ENCODE measurements around the gene YIF1B. TPM values are rescaled to one million over a fixed set of nuclear protein-coding genes. Genes with fewer than 3 reads are reported as not detected.
A peak's percentile ranks its signal among the peaks of the same experiment; 100 is the strongest.

The YIF1B gene
- total and polyA plus RNA-seq, 4 donors: 41.7 to 88.1 (median 64.6) TPM

- DNase-seq (ENCODE audit: low read depth in 4 of 6, low spot score in 6 of 6): no peak
- H3K27me3 ChIP-seq (ENCODE audit: control insufficient read depth, insufficient read depth, low read length): peaks cover 30% of the 10 kb centered on the region
- WGBS (ENCODE audit: insufficient coverage): 93% methylated on average over 3 of the region's 3 CpGs
- H3K9me3 ChIP-seq (ENCODE audit: control insufficient read depth, insufficient read depth, low read length): no peaks in the 10 kb centered on the region
- H3K4me1 ChIP-seq (ENCODE audit: control insufficient read depth, insufficient read depth, low read length): peaks cover 20% of the 10 kb centered on the region
- H3K36me3 ChIP-seq (ENCODE audit: control insufficient read depth, insufficient read depth, low read length): no peaks in the 10 kb centered on the region
- no peak overlapping the region for H3K4me3 ChIP-seq (ENCODE audit: low read depth, low read length)
- H3K27ac ChIP-seq (ENCODE audit: low read depth, low read length): no peak overlapping the region
Measured at GRCh38 chr19:38320969-38321339, 5.2 kb upstream of the YIF1B start.

DNA sequence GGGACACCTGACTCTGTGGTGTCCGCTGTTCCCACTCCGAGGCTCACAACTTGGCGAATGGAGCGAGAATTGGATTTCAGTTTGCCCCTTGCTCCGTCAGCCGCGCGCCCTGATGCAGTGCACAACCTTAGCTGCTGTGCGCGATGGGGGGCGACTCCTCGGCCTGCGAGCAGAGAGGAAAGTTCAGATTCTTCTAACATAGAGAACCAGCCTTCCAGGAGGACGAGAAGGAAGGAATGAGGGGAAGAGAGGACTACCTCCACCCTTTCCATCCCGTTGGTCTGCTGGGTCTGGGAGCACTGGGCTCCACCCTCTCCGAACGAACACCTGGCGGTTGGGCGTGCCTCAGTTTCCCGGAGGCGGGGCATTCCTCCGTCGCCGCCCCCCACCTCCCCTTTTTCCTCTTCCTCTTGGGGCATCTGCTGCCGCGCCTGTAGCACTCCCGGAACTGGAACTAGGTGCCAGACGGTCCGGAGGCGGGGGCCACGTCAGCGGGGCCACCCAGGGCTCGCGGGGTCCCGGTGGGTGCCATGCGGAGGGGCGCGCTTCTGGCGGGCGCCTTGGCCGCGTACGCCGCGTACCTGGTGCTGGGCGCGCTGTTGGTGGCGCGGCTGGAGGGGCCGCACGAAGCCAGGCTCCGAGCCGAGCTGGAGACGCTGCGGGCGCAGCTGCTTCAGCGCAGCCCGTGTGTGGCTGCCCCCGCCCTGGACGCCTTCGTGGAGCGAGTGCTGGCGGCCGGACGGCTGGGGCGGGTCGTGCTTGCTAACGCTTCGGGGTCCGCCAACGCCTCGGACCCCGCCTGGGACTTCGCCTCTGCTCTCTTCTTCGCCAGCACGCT is 3.9 kb upstream of the YIF1B start, which contains the start of gene KCNK6:
Gene KCNK6 (plus strand): TSS at position 425 of the 838 bp plus-strand sequence. CDS start 106 bp downstream, at position 531.
- Histone ChIP-seq H3K27ac (ENCODE audit: low read depth, low read length) (no peak within 1 kb of the TSS), H3K4me3 (ENCODE audit: low read depth, low read length) (peak within 1 kb of the TSS; percentile 36), H3K9me3 (ENCODE audit: control insufficient read depth, insufficient read depth, low read length) (no peaks in the 10 kb centered on the region), H3K36me3 (ENCODE audit: control insufficient read depth, insufficient read depth, low read length) (no peaks in the 10 kb centered on the region), H3K4me1 (ENCODE audit: control insufficient read depth, insufficient read depth, low read length) (peaks cover 28% of the 10 kb centered on the region), H3K27me3 (ENCODE audit: control insufficient read depth, insufficient read depth, low read length) (peaks cover 30% of the 10 kb centered on the region)
- DNase-seq (ENCODE audit: low read depth in 4 of 6, low spot score in 6 of 6): peak in 2 of 6 donors; percentile 31 to 51
- WGBS (ENCODE audit: insufficient coverage): 2% methylated on average over 72 of the region's 76 CpGs

- Histone ChIP-seq H3K36me3 (ENCODE audit: control insufficient read depth, insufficient read depth, low read length) (no peaks in the 10 kb centered on the region), H3K9me3 (ENCODE audit: control insufficient read depth, insufficient read depth, low read length) (no peaks in the 10 kb centered on the region), H3K4me1 (ENCODE audit: control insufficient read depth, insufficient read depth, low read length) (peaks cover 28% of the 10 kb centered on the region), H3K4me3 (ENCODE audit: low read depth, low read length) (no peak overlapping the region), H3K27ac (ENCODE audit: low read depth, low read length) (no peak overlapping the region), H3K27me3 (ENCODE audit: control insufficient read depth, insufficient read depth, low read length) (peaks cover 30% of the 10 kb centered on the region)
- 37% methylated on average over 3 of the region's 6 CpGs for WGBS (ENCODE audit: insufficient coverage)
- DNase-seq (ENCODE audit: low read depth in 4 of 6, low spot score in 6 of 6): peak in 1 of 6 donors; percentile 48
Measured at GRCh38 chr19:38318660-38319059, 2.9 kb upstream of the YIF1B start.

- Histone ChIP-seq H3K27me3 (ENCODE audit: control insufficient read depth, insufficient read depth, low read length) (peaks cover 30% of the 10 kb centered on the region), H3K4me3 (ENCODE audit: low read depth, low read length) (no peak overlapping the region), H3K36me3 (ENCODE audit: control insufficient read depth, insufficient read depth, low read length) (no peaks in the 10 kb centered on the region), H3K27ac (ENCODE audit: low read depth, low read length) (no peak overlapping the region), H3K4me1 (ENCODE audit: control insufficient read depth, insufficient read depth, low read length) (peaks cover 28% of the 10 kb centered on the region), H3K9me3 (ENCODE audit: control insufficient read depth, insufficient read depth, low read length) (no peaks in the 10 kb centered on the region)
- DNase-seq (ENCODE audit: low read depth in 4 of 6, low spot score in 6 of 6): no peak
- WGBS (ENCODE audit: insufficient coverage): 87% methylated on average over 9 of the region's 11 CpGs
Measured at GRCh38 chr19:38317104-38317612, 1.4 kb upstream of the YIF1B start.

DNA sequence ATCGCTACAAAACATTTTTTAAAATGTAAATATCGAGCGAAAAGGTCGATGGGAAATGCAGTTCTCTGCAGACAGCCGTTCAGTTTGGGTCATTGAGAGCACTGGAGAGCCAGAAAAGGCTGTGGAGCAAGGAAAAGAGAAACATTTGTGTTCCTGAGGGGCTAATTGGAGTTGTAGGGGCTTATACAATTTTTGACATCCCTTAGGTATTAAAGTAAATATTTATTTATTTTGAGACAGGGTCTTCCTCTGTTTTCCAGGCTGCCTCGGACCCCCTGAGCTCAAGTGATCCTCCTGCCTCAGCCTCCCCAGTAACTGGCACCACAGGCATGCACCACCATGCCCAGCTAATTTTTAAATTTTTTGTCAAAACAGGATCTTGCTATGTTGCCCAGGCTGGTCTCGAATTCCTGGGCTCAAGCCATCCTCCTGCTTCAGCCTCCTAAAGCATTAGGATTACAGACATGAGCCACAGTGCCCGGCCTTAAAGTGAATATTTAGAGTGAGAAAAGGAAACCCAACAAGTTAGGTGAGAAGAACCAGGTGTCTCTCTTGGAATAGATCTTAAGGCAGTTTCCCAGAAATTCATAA is 825 bp upstream of the YIF1B start:
- Histone ChIP-seq H3K36me3 (ENCODE audit: control insufficient read depth, insufficient read depth, low read length) (no peaks in the 10 kb centered on the region), H3K4me3 (ENCODE audit: low read depth, low read length) (peak overlapping the region; percentile 62), H3K27ac (ENCODE audit: low read depth, low read length) (peak overlapping the region; percentile 78), H3K9me3 (ENCODE audit: control insufficient read depth, insufficient read depth, low read length) (no peaks in the 10 kb centered on the region), H3K27me3 (ENCODE audit: control insufficient read depth, insufficient read depth, low read length) (peaks cover 30% of the 10 kb centered on the region), H3K4me1 (ENCODE audit: control insufficient read depth, insufficient read depth, low read length) (peaks cover 28% of the 10 kb centered on the region)
- no peak for DNase-seq (ENCODE audit: low read depth in 4 of 6, low spot score in 6 of 6)
- 33% methylated on average over 3 of the region's 8 CpGs for WGBS (ENCODE audit: insufficient coverage)

DNA sequence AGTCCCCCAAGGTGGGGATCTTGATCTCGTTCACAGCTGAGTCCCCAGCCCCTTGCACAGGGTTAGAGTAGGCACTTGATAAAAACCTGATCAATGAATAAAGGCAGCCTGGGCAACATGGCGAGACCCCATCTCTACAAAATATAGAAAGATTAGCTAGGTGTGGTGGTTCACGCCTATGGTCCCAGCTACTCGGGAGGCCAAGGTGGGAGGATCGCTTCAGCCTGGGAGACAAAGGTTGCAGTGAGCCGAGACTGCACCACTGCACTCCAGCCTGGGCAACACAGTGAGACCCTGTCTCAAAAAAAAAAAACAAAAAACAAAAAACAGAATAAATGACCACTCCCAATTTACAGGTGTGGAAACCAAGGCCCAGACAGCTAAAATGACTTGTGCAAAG is 4.8 kb downstream of the YIF1B start:
- Histone ChIP-seq H3K36me3 (ENCODE audit: control insufficient read depth, insufficient read depth, low read length) (peaks cover 39% of the 10 kb centered on the region), H3K27ac (ENCODE audit: low read depth, low read length) (no peak overlapping the region), H3K9me3 (ENCODE audit: control insufficient read depth, insufficient read depth, low read length) (no peaks in the 10 kb centered on the region), H3K4me1 (ENCODE audit: control insufficient read depth, insufficient read depth, low read length) (peaks cover 8% of the 10 kb centered on the region), H3K4me3 (ENCODE audit: low read depth, low read length) (no peak overlapping the region), H3K27me3 (ENCODE audit: control insufficient read depth, insufficient read depth, low read length) (no peaks in the 10 kb centered on the region)
- 83% methylated on average over 1 of the region's 6 CpGs for WGBS (ENCODE audit: insufficient coverage)
- DNase-seq (ENCODE audit: low read depth in 4 of 6, low spot score in 6 of 6): no peak

GRCh38 chr19:38310279-38310670 is 5.5 kb downstream of the YIF1B start:
- Histone ChIP-seq H3K4me3 (ENCODE audit: low read depth, low read length) (no peak overlapping the region), H3K4me1 (ENCODE audit: control insufficient read depth, insufficient read depth, low read length) (peaks cover 6% of the 10 kb centered on the region), H3K27me3 (ENCODE audit: control insufficient read depth, insufficient read depth, low read length) (no peaks in the 10 kb centered on the region), H3K9me3 (ENCODE audit: control insufficient read depth, insufficient read depth, low read length) (no peaks in the 10 kb centered on the region), H3K36me3 (ENCODE audit: control insufficient read depth, insufficient read depth, low read length) (peaks cover 46% of the 10 kb centered on the region), H3K27ac (ENCODE audit: low read depth, low read length) (no peak overlapping the region)
- 100% methylated on average over 1 of the region's 2 CpGs for WGBS (ENCODE audit: insufficient coverage)
- no peak for DNase-seq (ENCODE audit: low read depth in 4 of 6, low spot score in 6 of 6)

DNA sequence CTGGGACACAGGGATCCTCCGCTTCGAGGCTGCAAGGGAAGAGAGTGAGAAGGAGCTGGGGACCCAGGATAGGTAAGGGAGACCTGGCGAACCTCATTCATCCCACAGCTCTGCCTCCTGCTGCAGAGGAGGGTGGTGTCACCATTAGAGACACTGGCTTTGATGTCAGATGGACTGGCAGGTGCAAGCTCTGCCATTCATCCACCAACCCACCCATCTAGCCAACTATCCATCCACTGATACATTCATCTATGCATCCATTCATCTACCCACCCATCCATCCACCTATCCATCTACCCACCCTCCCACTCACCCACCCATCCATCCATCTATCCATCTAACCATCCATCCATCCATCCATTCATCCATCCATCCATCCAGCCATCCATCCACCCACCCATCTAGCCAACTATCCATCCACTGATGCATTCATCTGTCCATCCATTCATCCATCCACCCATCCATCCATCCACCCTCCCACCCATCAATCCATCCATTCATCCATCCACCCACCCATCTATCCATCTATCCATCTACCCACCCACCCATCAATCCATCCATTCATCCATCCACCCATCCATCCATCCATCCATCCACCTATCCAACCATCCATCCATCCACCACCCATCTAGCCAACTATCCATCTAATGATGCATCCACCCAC is 6.0 kb downstream of the YIF1B start:
- H3K4me1 ChIP-seq (ENCODE audit: control insufficient read depth, insufficient read depth, low read length): peaks cover under 1% of the 10 kb centered on the region
- no peaks in the 10 kb centered on the region for H3K27me3 ChIP-seq (ENCODE audit: control insufficient read depth, insufficient read depth, low read length)
- no peak for DNase-seq (ENCODE audit: low read depth in 4 of 6, low spot score in 6 of 6)
- no peak overlapping the region for H3K4me3 ChIP-seq (ENCODE audit: low read depth, low read length)
- H3K27ac ChIP-seq (ENCODE audit: low read depth, low read length): no peak overlapping the region
- no peaks in the 10 kb centered on the region for H3K9me3 ChIP-seq (ENCODE audit: control insufficient read depth, insufficient read depth, low read length)
- peaks cover 51% of the 10 kb centered on the region for H3K36me3 ChIP-seq (ENCODE audit: control insufficient read depth, insufficient read depth, low read length)
- WGBS (ENCODE audit: insufficient coverage): 100% methylated on average over 2 of the region's 3 CpGs

DNA sequence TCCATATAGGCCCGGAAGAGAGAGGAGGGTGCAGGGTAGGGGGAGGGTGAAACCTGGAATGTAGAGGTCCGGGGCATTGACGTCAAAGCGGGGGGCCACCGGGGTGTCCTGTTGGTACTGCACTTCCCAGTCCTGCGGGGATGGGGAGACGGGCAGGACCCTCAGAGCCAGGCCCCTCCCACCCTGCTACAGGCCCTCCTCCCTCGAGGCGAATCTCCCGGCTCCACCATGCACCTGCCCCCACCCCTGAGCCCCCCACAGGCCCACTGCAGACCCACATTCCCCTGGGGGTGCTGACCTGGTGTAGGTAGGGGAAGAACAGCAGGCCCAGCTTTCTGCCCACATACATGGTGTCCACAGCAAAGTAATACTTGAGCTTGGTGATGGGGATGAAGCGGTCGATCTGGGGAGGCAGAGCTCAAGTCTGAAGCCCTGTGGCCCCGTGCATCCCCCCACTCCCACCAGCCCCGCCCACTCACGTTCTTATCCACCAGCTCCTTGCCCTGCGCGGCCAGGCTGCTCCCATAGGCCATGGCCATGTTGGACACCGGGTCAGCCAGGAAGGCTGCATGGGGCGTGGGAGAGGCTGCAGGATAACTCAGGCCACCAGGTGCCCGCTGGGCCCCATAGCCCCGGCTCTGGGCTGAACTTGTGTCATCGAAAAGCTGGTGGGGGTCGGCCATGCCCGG is 6.7 kb downstream of the YIF1B start:
- Histone ChIP-seq H3K36me3 (ENCODE audit: control insufficient read depth, insufficient read depth, low read length) (peaks cover 58% of the 10 kb centered on the region), H3K27ac (ENCODE audit: low read depth, low read length) (no peak overlapping the region), H3K4me1 (ENCODE audit: control insufficient read depth, insufficient read depth, low read length) (no peaks in the 10 kb centered on the region), H3K9me3 (ENCODE audit: control insufficient read depth, insufficient read depth, low read length) (no peaks in the 10 kb centered on the region), H3K4me3 (ENCODE audit: low read depth, low read length) (no peak overlapping the region), H3K27me3 (ENCODE audit: control insufficient read depth, insufficient read depth, low read length) (no peaks in the 10 kb centered on the region)
- DNase-seq (ENCODE audit: low read depth in 4 of 6, low spot score in 6 of 6): no peak
- 93% methylated on average over 7 of the region's 24 CpGs for WGBS (ENCODE audit: insufficient coverage)
